GM21528 (cell line): ENCODE data around the gene LRBA.
"Not testable (repeated sequence)": the region's sequence is repeated elsewhere in the genome, so short reads cannot be mapped to it uniquely, and the experiment has no call there.

Experiments
- ATAC-seq: cut with Tn5 transposase; IDR thresholded peaks from one replicate; pipeline ENCODE4 v1.9.1; 2021; ENCODE audit warnings: mild to moderate bottlenecking, moderate library complexity; ENCODE audit not compliant: unreplicated experiment, low FRiP score

LRBA gene

GRCh38 chr4:150540959-150541360 lies 474.1 kb downstream of the LRBA start:
- no peak for ATAC-seq

GRCh38 chr4:150540536-150540935 lies 474.5 kb downstream of the LRBA start:
- no peak for ATAC-seq

- not testable (repeated sequence) for ATAC-seq
Observed at GRCh38 chr4:150537911-150538310, 477.2 kb downstream of the LRBA start.

GRCh38 chr4:150534818-150535217 lies 480.3 kb downstream of the LRBA start:
- no peak for ATAC-seq

- ATAC-seq, result no peak
Observed at GRCh38 chr4:150533673-150534072, 481.4 kb downstream of the LRBA start.

GRCh38 chr4:150525321-150525868 lies 489.7 kb downstream of the LRBA start:
- no peak for ATAC-seq

GRCh38 chr4:150518559-150518958 lies 496.5 kb downstream of the LRBA start:
- no peak for ATAC-seq

- ATAC-seq, result no peak
Observed at GRCh38 chr4:150515135-150515534, 499.9 kb downstream of the LRBA start.

- ATAC-seq, result no peak
Observed at GRCh38 chr4:150514709-150515108, 500.4 kb downstream of the LRBA start.

GRCh38 chr4:150510176-150510865 lies 504.8 kb downstream of the LRBA start:
- no peak for ATAC-seq

GRCh38 chr4:150507656-150508055 lies 507.4 kb downstream of the LRBA start:
- ATAC-seq, result not testable (repeated sequence)

GRCh38 chr4:150501983-150502382 lies 513.1 kb downstream of the LRBA start:
- no peak for ATAC-seq

- no peak for ATAC-seq
Observed at GRCh38 chr4:150501009-150501727, 513.9 kb downstream of the LRBA start.

GRCh38 chr4:150497612-150498011 lies 517.5 kb downstream of the LRBA start:
- no peak for ATAC-seq

GRCh38 chr4:150495550-150495949 lies 519.5 kb downstream of the LRBA start:
- ATAC-seq, result no peak

- no peak for ATAC-seq
Observed at GRCh38 chr4:150493851-150494250, 521.2 kb downstream of the LRBA start.

GRCh38 chr4:150491132-150492049 lies 523.7 kb downstream of the LRBA start:
- no peak for ATAC-seq

- ATAC-seq, result no peak
Observed at GRCh38 chr4:150482581-150482980, 532.5 kb downstream of the LRBA start.

- ATAC-seq, result no peak
Observed at GRCh38 chr4:150479657-150480056, 535.4 kb downstream of the LRBA start.

GRCh38 chr4:150477869-150478268 lies 537.2 kb downstream of the LRBA start:
- ATAC-seq, result no peak

GRCh38 chr4:150476776-150477175 lies 538.3 kb downstream of the LRBA start:
- no peak for ATAC-seq
